Parathyroid adenoma (tissue), 2 donors: ENCODE data around the gene ELOVL5.

Experiments used
- H2AFZ ChIP-seq: fragments of 300-600 bp; sonication (generic); one replicate; pipeline ENCODE4 v1.7.0; 2017; ENCODE audit warnings: antibody characterized with exemption, mild to moderate bottlenecking
- H3K27ac ChIP-seq: fragments of 300-600 bp; sonication (generic); one replicate; pipeline ENCODE4 v1.7.0; 2017
- H3K27me3 ChIP-seq: fragments of 300-600 bp; sonication (generic); one replicate; pipeline ENCODE4 v1.7.0; 2017; ENCODE audit warnings: low read length; ENCODE audit not compliant: control insufficient read depth, insufficient read depth
- H3K36me3 ChIP-seq: fragments of 300-600 bp; sonication (generic); one replicate; pipeline ENCODE4 v1.7.0; 2017; ENCODE audit warnings: low read length; ENCODE audit not compliant: control insufficient read depth, insufficient read depth
- H3K4me1 ChIP-seq: fragments of 300-600 bp; sonication (generic); one replicate; pipeline ENCODE4 v1.7.0; 2017; ENCODE audit warnings: control low read depth
- H3K4me2 ChIP-seq: fragments of 300-600 bp; sonication (generic); one replicate; pipeline ENCODE4 v1.7.0; 2017; ENCODE audit warnings: low read length
- H3K4me3 ChIP-seq: fragments of 300-600 bp; sonication (generic); one replicate; pipeline ENCODE4 v1.7.0; 2017; ENCODE audit warnings: low read depth, low read length
- H3K79me2 ChIP-seq: fragments of 300-600 bp; sonication (generic); one replicate; pipeline ENCODE4 v1.7.0; 2017; ENCODE audit warnings: control low read depth
- H3K9ac ChIP-seq: fragments of 300-600 bp; sonication (generic); one replicate; pipeline ENCODE4 v1.7.0; 2017; ENCODE audit warnings: mild to moderate bottlenecking
- H3K9me3 ChIP-seq: fragments of 300-600 bp; sonication (generic); one replicate; pipeline ENCODE4 v1.7.0; 2017; ENCODE audit warnings: low read length; ENCODE audit not compliant: control insufficient read depth
- CTCF ChIP-seq: fragments of 300-600 bp; sonication (generic); IDR thresholded peaks from one replicate; pipeline ENCODE4 v1.7.0; 2017; ENCODE audit warnings: antibody characterized with exemption, mild to moderate bottlenecking
- donor health status: primary hyperparathyroidism.

Gene ELOVL5

GRCh38 chr6:53361549-53362031 is 12.8 kb upstream of the ELOVL5 start:
- Histone ChIP-seq H3K27ac (no peak overlapping the region), H3K36me3 (no peaks in the 10 kb centered on the region), H3K4me2 (no peak overlapping the region), H3K79me2 (no peaks in the 10 kb centered on the region), H3K27me3 (no peaks in the 10 kb centered on the region), H3K9me3 (no peaks in the 10 kb centered on the region), H3K9ac (no peak overlapping the region), H2AFZ (peak overlapping the region; percentile 53), H3K4me3 (no peak overlapping the region), H3K4me1 (peaks cover 3% of the 10 kb centered on the region)
- TF ChIP-seq CTCF: no peak

- Histone ChIP-seq H3K9me3 (no peaks in the 10 kb centered on the region), H3K79me2 (no peaks in the 10 kb centered on the region), H2AFZ (peak overlapping the region; percentile 96), H3K36me3 (no peaks in the 10 kb centered on the region), H3K4me2 (peak overlapping the region; percentile 88), H3K4me3 (peak overlapping the region; percentile 86), H3K27ac (peak overlapping the region; percentile 82), H3K27me3 (no peaks in the 10 kb centered on the region), H3K4me1 (peaks cover 3% of the 10 kb centered on the region), H3K9ac (no peak overlapping the region)
- TF ChIP-seq CTCF: no peak
These were observed 11.6 kb upstream of the ELOVL5 start for GRCh38 chr6:53360093-53360912.

GRCh38 chr6:53359843-53360092 is 11.0 kb upstream of the ELOVL5 start:
- Histone ChIP-seq H3K27ac (peak overlapping the region; percentile 82), H3K79me2 (no peaks in the 10 kb centered on the region), H3K9me3 (no peaks in the 10 kb centered on the region), H3K4me2 (peak overlapping the region; percentile 88), H3K36me3 (no peaks in the 10 kb centered on the region), H3K4me3 (peak overlapping the region; percentile 86), H2AFZ (peak overlapping the region; percentile 96), H3K9ac (peak overlapping the region; percentile 8), H3K27me3 (no peaks in the 10 kb centered on the region), H3K4me1 (peaks cover 3% of the 10 kb centered on the region)
- no peak for TF ChIP-seq CTCF

- Histone ChIP-seq H3K9me3 (no peaks in the 10 kb centered on the region), H3K79me2 (no peaks in the 10 kb centered on the region), H3K4me3 (peak overlapping the region; percentile 86), H3K27me3 (no peaks in the 10 kb centered on the region), H3K27ac (peak overlapping the region; percentile 82), H2AFZ (peak overlapping the region; percentile 96), H3K36me3 (no peaks in the 10 kb centered on the region), H3K9ac (peak overlapping the region; percentile 8), H3K4me2 (peak overlapping the region; percentile 88), H3K4me1 (peaks cover 3% of the 10 kb centered on the region)
- TF ChIP-seq CTCF: no peak
These were observed 10.5 kb upstream of the ELOVL5 start for GRCh38 chr6:53359095-53359842.
